Measurements from ENCODE around the gene FAM181A. TPM values are rescaled to one million over a fixed set of nuclear protein-coding genes. Genes with fewer than 3 reads are reported as not detected.

The FAM181A gene
- total and polyA plus RNA-seq, 2 experiments from 2014 or later = not detected

- no peak for TF ChIP-seq ETS1 (IDR thresholded peaks at IDR 0.05)
- TF ChIP-seq CREB1 (CRISPR knock-in tag; IDR thresholded peaks at IDR 0.05; ENCODE audit: low read depth) = no peak
- no peak for TF ChIP-seq EZH2 (IDR thresholded peaks at IDR 0.05; ENCODE audit: low read depth, unreplicated experiment)
- no peak for TF ChIP-seq JUNB (IDR thresholded peaks at IDR 0.05; ENCODE audit: unreplicated experiment)
Observed at GRCh38 chr14:93941293-93941910, 14.3 kb downstream of the FAM181A start (continued).

DNA sequence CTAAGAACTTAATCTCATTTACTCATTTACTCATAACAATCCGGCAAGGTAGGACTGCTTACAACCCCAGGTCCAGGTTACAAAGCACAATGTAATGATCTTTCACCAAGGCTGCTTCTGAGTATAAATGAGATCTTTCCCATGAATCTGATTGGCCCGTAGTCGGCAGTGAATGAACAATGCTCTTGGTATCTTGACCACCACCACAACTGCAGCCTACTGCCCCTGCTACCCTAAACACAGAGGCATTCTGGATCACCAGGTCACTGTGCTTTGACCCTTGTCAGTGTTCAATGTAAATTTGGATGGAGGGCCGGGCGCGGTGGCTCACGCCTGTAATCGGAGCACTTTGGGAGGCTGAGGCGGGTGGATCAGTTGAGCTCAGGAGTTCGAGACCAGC is 15.9 kb downstream of the FAM181A start:
- Mint-ChIP-seq H3K27ac (no peak overlapping the region), H3K9me3 (no peaks in the 10 kb centered on the region; the same call in 2 of the 3 replicates), H3K4me1 (peaks cover 20% of the 10 kb centered on the region), H3K36me3 (ENCODE audit: low read depth) (no peaks in the 10 kb centered on the region; the same call in 2 of the 3 replicates), H3K4me3 (no peak overlapping the region), H3K27me3 (ENCODE audit: insufficient read depth, low read depth, poor library complexity) (peaks cover 36% of the 10 kb centered on the region)
- Histone ChIP-seq H3K4me1 (ENCODE audit: insufficient read depth) (no peaks in the 10 kb centered on the region), H4K20me1 (replicated peaks; ENCODE audit: insufficient read depth) (no peaks in the 10 kb centered on the region), H3K27me3 (ENCODE audit: insufficient read depth) (peaks cover 12% of the 10 kb centered on the region), H3K9me2 (ENCODE audit: insufficient read depth) (no peaks in the 10 kb centered on the region), H3K4me2 (no peak overlapping the region), H3K4me3 (no peak overlapping the region), H3K27ac (ENCODE audit: low read depth) (no peak overlapping the region), H2AFZ (no peak overlapping the region), H3K79me2 (replicated peaks; ENCODE audit: insufficient read depth) (no peaks in the 10 kb centered on the region), H3K36me3 (ENCODE audit: insufficient read depth) (no peaks in the 10 kb centered on the region), H3F3A (replicated peaks; ENCODE audit: low read depth) (0 out of 2 replicates have a peak, but pooled peaks cover 3% of the 10 kb centered on the region)
- ATAC-seq = no peak
- no peak for DNase-seq (ENCODE audit: low spot score)
- TF ChIP-seq STAT1 (IDR thresholded peaks at IDR 0.05; ENCODE audit: unreplicated experiment) (no peak), EZH2 (IDR thresholded peaks at IDR 0.05; ENCODE audit: low read depth, unreplicated experiment) (no peak), REST (IDR thresholded peaks at IDR 0.05; ENCODE audit: unreplicated experiment) (no peak), ZNF114 (CRISPR knock-in tag; IDR thresholded peaks at IDR 0.05) (no peak), POLR2AphosphoS5 (IDR thresholded peaks at IDR 0.05; ENCODE audit: low read depth) (no peak), EZH2phosphoT487 (IDR thresholded peaks at IDR 0.05; ENCODE audit: unreplicated experiment) (no peak), JUNB (IDR thresholded peaks at IDR 0.05; ENCODE audit: unreplicated experiment) (no peak), ZNF331 (CRISPR knock-in tag; IDR thresholded peaks at IDR 0.05; ENCODE audit: low read depth) (no peak), CTCF (conservative IDR thresholded peaks at IDR 0.05; ENCODE audit: low read depth in 2 of 2) (no peak)
- TF ChIP-seq, protein P1, sequence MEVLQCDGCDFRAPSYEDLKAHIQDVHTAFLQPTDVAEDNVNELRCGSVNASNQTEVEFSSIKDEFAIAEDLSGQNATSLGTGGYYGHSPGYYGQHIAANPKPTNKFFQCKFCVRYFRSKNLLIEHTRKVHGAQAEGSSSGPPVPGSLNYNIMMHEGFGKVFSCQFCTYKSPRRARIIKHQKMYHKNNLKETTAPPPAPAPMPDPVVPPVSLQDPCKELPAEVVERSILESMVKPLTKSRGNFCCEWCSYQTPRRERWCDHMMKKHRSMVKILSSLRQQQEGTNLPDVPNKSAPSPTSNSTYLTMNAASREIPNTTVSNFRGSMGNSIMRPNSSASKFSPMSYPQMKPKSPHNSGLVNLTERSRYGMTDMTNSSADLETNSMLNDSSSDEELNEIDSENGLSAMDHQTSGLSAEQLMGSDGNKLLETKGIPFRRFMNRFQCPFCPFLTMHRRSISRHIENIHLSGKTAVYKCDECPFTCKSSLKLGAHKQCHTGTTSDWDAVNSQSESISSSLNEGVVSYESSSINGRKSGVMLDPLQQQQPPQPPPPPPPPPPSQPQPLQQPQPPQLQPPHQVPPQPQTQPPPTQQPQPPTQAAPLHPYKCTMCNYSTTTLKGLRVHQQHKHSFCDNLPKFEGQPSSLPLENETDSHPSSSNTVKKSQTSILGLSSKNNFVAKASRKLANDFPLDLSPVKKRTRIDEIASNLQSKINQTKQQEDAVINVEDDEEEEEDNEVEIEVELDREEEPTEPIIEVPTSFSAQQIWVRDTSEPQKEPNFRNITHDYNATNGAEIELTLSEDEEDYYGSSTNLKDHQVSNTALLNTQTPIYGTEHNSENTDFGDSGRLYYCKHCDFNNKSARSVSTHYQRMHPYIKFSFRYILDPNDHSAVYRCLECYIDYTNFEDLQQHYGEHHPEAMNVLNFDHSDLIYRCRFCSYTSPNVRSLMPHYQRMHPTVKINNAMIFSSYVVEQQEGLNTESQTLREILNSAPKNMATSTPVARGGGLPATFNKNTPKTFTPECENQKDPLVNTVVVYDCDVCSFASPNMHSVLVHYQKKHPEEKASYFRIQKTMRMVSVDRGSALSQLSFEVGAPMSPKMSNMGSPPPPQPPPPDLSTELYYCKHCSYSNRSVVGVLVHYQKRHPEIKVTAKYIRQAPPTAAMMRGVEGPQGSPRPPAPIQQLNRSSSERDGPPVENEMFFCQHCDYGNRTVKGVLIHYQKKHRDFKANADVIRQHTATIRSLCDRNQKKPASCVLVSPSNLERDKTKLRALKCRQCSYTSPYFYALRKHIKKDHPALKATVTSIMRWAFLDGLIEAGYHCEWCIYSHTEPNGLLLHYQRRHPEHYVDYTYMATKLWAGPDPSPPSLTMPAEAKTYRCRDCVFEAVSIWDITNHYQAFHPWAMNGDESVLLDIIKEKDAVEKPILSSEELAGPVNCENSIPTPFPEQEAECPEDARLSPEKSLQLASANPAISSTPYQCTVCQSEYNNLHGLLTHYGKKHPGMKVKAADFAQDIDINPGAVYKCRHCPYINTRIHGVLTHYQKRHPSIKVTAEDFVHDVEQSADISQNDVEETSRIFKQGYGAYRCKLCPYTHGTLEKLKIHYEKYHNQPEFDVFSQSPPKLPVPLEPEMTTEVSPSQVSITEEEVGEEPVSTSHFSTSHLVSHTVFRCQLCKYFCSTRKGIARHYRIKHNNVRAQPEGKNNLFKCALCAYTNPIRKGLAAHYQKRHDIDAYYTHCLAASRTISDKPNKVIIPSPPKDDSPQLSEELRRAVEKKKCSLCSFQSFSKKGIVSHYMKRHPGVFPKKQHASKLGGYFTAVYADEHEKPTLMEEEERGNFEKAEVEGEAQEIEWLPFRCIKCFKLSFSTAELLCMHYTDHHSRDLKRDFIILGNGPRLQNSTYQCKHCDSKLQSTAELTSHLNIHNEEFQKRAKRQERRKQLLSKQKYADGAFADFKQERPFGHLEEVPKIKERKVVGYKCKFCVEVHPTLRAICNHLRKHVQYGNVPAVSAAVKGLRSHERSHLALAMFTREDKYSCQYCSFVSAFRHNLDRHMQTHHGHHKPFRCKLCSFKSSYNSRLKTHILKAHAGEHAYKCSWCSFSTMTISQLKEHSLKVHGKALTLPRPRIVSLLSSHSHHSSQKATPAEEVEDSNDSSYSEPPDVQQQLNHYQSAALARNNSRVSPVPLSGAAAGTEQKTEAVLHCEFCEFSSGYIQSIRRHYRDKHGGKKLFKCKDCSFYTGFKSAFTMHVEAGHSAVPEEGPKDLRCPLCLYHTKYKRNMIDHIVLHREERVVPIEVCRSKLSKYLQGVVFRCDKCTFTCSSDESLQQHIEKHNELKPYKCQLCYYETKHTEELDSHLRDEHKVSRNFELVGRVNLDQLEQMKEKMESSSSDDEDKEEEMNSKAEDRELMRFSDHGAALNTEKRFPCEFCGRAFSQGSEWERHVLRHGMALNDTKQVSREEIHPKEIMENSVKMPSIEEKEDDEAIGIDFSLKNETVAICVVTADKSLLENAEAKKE (CRISPR knock-in tag; IDR thresholded peaks at IDR 0.05) = no peak
